Mesenchymal stem cell (in vitro differentiated cells and primary cell): ENCODE data around the gene SULT1A1. TPM values are rescaled to one million over a fixed set of nuclear protein-coding genes. Genes with fewer than 3 reads are reported as not detected.
A peak's percentile ranks its signal among the peaks of the same experiment; 100 is the strongest.
"Not testable (repeated sequence)": the region's sequence is repeated elsewhere in the genome, so short reads cannot be mapped to it uniquely, and the experiment has no call there.

ENCODE experiments used
- DNase-seq: peaks from one replicate; pipeline ENCODE4 v3.0.0-alpha.2; 2013
- H2AFZ ChIP-seq: one replicate; pipeline ENCODE4 v1.6.1; 2013; ENCODE audit warnings: low read depth, mild to moderate bottlenecking, control low read depth, inconsistent platforms, low read length, moderate library complexity
- H2AK5ac ChIP-seq: 2 replicates; pipeline ENCODE4 v1.6.1; 2013; ENCODE audit warnings: low read length, moderate library complexity, mild to moderate bottlenecking, inconsistent platforms; ENCODE audit not compliant: severe bottlenecking
- H2BK120ac ChIP-seq: one replicate; pipeline ENCODE4 v1.6.1; 2013; ENCODE audit warnings: low read depth, mild to moderate bottlenecking, inconsistent platforms, low read length, moderate library complexity
- H2BK12ac ChIP-seq, 2 experiments: one replicate each; pipeline ENCODE4 v1.6.1; 2013; ENCODE audit warnings: inconsistent platforms in 2 of 2, low read length in 2 of 2, mild to moderate bottlenecking in 2 of 2, moderate library complexity in 2 of 2, control low read depth in 1 of 2
- H2BK15ac ChIP-seq: one replicate; pipeline ENCODE4 v1.6.1; 2013; ENCODE audit warnings: mild to moderate bottlenecking, low read depth, inconsistent platforms; ENCODE audit not compliant: poor library complexity, severe bottlenecking
- H2BK5ac ChIP-seq: 2 replicates; pipeline ENCODE4 v1.6.1; 2013; ENCODE audit warnings: low read depth, mild to moderate bottlenecking, low read length, control low read depth, inconsistent platforms; ENCODE audit not compliant: poor library complexity, severe bottlenecking
- H3K14ac ChIP-seq, 2 experiments: one replicate each; pipeline ENCODE4 v1.6.1; 2013; ENCODE audit warnings: inconsistent platforms in 2 of 2, low read length in 2 of 2, control low read depth in 1 of 2, mild to moderate bottlenecking in 1 of 2, moderate library complexity in 1 of 2
- H3K18ac ChIP-seq, 2 experiments: one replicate each; pipeline ENCODE4 v1.6.1; 2013; ENCODE audit warnings: inconsistent platforms in 2 of 2, low read length in 2 of 2, control low read depth in 1 of 2, low read depth in 1 of 2, mild to moderate bottlenecking in 1 of 2
- H3K23ac ChIP-seq, 2 experiments: one replicate each; pipeline ENCODE4 v1.6.1; 2013; ENCODE audit warnings: inconsistent platforms in 2 of 2, low read length in 2 of 2, mild to moderate bottlenecking in 2 of 2, moderate library complexity in 2 of 2, control low read depth in 1 of 2
- H3K27ac ChIP-seq: 2 replicates; pipeline ENCODE4 v1.5.1; 2013; ENCODE audit warnings: mild to moderate bottlenecking, moderate library complexity, low read length, control low read depth, inconsistent platforms; ENCODE audit not compliant: poor library complexity, severe bottlenecking
- H3K27me3 ChIP-seq, 2 experiments: 2 replicates each; pipeline versions ENCODE4 v1.6.1 to v1.7.0; 2013; ENCODE audit warnings: low read length in 2 of 2, mild to moderate bottlenecking in 2 of 2, moderate library complexity in 2 of 2, control low read depth in 1 of 2, inconsistent platforms in 1 of 2; ENCODE audit not compliant: control insufficient read depth in 1 of 2, insufficient read depth in 1 of 2
- H3K36me3 ChIP-seq, 2 experiments: 2 replicates each; pipeline versions ENCODE4 v1.6.1 to v1.7.0; 2013; ENCODE audit warnings: low read length in 2 of 2, control low read depth in 1 of 2, inconsistent platforms in 1 of 2, low read depth in 1 of 2, mild to moderate bottlenecking in 1 of 2; ENCODE audit not compliant: insufficient read depth in 2 of 2, control insufficient read depth in 1 of 2
- H3K4ac ChIP-seq, 2 experiments: one replicate each; pipeline ENCODE4 v1.6.1; 2013; ENCODE audit warnings: inconsistent platforms in 2 of 2, low read length in 2 of 2, mild to moderate bottlenecking in 2 of 2, moderate library complexity in 2 of 2, control low read depth in 1 of 2, low read depth in 1 of 2
- H3K4me1 ChIP-seq: 2 replicates; pipeline ENCODE4 v1.6.1; 2013; ENCODE audit warnings: low read depth, low read length, control low read depth; ENCODE audit not compliant: control insufficient read depth, insufficient read depth
- H3K4me2 ChIP-seq: 2 replicates; pipeline ENCODE4 v1.6.1; 2013; ENCODE audit warnings: low read length, mild to moderate bottlenecking, inconsistent platforms; ENCODE audit not compliant: poor library complexity, severe bottlenecking
- H3K4me3 ChIP-seq, 2 experiments: 2 replicates each; pipeline versions ENCODE4 v1.5.1 to v1.7.0; 2013; ENCODE audit warnings: low read length in 2 of 2, mild to moderate bottlenecking in 2 of 2, control low read depth in 1 of 2, low read depth in 1 of 2; ENCODE audit not compliant: insufficient read depth in 1 of 2
- H3K79me1 ChIP-seq: replicated peaks from 2 replicates; pipeline ENCODE4 v1.6.1; 2013; ENCODE audit warnings: mild to moderate bottlenecking, control low read depth, low read length, inconsistent platforms; ENCODE audit not compliant: poor library complexity, severe bottlenecking
- H3K9ac ChIP-seq: 2 replicates; pipeline ENCODE4 v1.7.0; 2013; ENCODE audit warnings: mild to moderate bottlenecking, low read length, moderate library complexity
- H3K9me3 ChIP-seq: 2 replicates; pipeline ENCODE4 v1.7.0; 2013; ENCODE audit warnings: mild to moderate bottlenecking, low read length; ENCODE audit not compliant: control insufficient read depth
- H4K8ac ChIP-seq: one replicate; pipeline ENCODE4 v1.6.1; 2013; ENCODE audit warnings: inconsistent platforms, mild to moderate bottlenecking, low read length, moderate library complexity
- H4K91ac ChIP-seq: one replicate; pipeline ENCODE4 v1.6.1; 2013; ENCODE audit warnings: mild to moderate bottlenecking, low read length, inconsistent platforms
- WGBS: methylation state at CpG from one replicate; pipeline ENCODE4 v1.1.7; 2013; ENCODE audit warnings: mixed read lengths; 5-methylcytosine and 5-hydroxymethylcytosine counted together
- polyA plus RNA-seq, 2 experiments: library from polyadenylated mRNA; stranded (reverse); fragments of 200-250 nt; gene quantifications; one replicate each; pipeline ENCODE4 v1.2.3, GENCODE V29; 2013

SULT1A1 gene
- 9.3 TPM for polyA plus RNA-seq (2013, experiment 1 of 2)
- polyA plus RNA-seq (2013, experiment 2 of 2) = 8.2 TPM

- Histone ChIP-seq H3K4me2 (no peak within 1 kb of the TSS), H3K18ac (peak within 1 kb of the TSS in 1 of 2 experiments; percentile 34)
These were observed at the start of gene SULT1A1 for GRCh38 chr16:28609631-28610594. Gene SULT1A1 (minus strand): TSS chr16:28610044. CDS start chr16:28608855, 1,189 bp downstream.

DNA sequence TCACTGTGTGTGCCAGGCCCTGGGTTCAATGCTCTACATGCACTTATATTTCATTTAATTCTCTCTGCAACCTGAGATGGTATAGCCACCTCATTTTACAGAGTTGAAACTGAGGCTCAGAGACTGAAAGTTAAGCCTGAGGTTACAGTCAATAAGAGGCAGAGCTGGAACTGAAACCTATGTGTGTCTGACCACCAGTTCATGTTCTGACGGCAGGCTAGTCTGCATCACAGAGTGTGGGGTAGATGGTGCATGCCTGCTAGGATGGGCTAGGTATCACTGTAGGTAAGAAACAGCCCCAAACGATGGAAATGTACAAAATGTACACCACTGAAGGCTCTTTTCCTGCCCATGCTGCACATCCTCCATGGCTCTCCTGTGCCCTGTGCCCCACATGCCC lies 30.1 kb upstream of the SULT1A1 start:
- DNase-seq, H3K27ac ChIP-seq, H3K27me3 ChIP-seq, H2BK120ac ChIP-seq, H3K4me3 ChIP-seq, H4K8ac ChIP-seq, H2BK15ac ChIP-seq, H2AFZ ChIP-seq, H3K79me1 ChIP-seq, H3K23ac ChIP-seq, H2AK5ac ChIP-seq, H3K36me3 ChIP-seq, H3K14ac ChIP-seq, H3K4ac ChIP-seq, H4K91ac ChIP-seq, H3K9me3 ChIP-seq, H2BK12ac ChIP-seq, H3K18ac ChIP-seq, H2BK5ac ChIP-seq, H3K4me2 ChIP-seq, H3K9ac ChIP-seq, H3K4me1 ChIP-seq: not testable (repeated sequence)
- no CpG with 5 or more reads among the region's 2 CpGs for WGBS

More at GRCh38 chr16:28609631-28610594, at the start of gene SULT1A1:
- no peak for DNase-seq
- H3K4me3 ChIP-seq = no peak within 1 kb of the TSS
- peaks cover 0 to 4% of the 10 kb centered on the region in 2 experiments for H3K27me3 ChIP-seq
- no peak within 1 kb of the TSS for H3K27ac ChIP-seq
- no peaks in the 10 kb centered on the region for H3K36me3 ChIP-seq
- H4K8ac ChIP-seq = peak within 1 kb of the TSS; percentile 75
- WGBS = 66% methylated on average over 10 of the region's 11 CpGs
- peaks cover 6% of the 10 kb centered on the region for H3K4me1 ChIP-seq
- no peak within 1 kb of the TSS for H2BK5ac ChIP-seq
- H3K9ac ChIP-seq = no peak within 1 kb of the TSS
- no peak within 1 kb of the TSS for H3K23ac ChIP-seq
- H3K79me1 ChIP-seq = no peaks in the 10 kb centered on the region
- no peak within 1 kb of the TSS for H4K91ac ChIP-seq
- no peak within 1 kb of the TSS for H2BK12ac ChIP-seq
- H3K9me3 ChIP-seq = no peaks in the 10 kb centered on the region
- H3K4ac ChIP-seq = no peak within 1 kb of the TSS
- H2AFZ ChIP-seq = no peak within 1 kb of the TSS
- H3K14ac ChIP-seq = peak within 1 kb of the TSS in 1 of 2 experiments; percentile 55
- no peak within 1 kb of the TSS for H2AK5ac ChIP-seq
- no peak within 1 kb of the TSS for H2BK120ac ChIP-seq
- no peak within 1 kb of the TSS for H2BK15ac ChIP-seq

- H2AFZ ChIP-seq, H3K9me3 ChIP-seq, H3K4me2 ChIP-seq, H3K36me3 ChIP-seq, H4K8ac ChIP-seq, H2BK15ac ChIP-seq, H4K91ac ChIP-seq, H3K79me1 ChIP-seq, DNase-seq, H2BK5ac ChIP-seq, H2BK120ac ChIP-seq, H3K14ac ChIP-seq, H3K27ac ChIP-seq, H3K4me3 ChIP-seq, H2BK12ac ChIP-seq, H3K9ac ChIP-seq, H3K27me3 ChIP-seq, H3K4me1 ChIP-seq, H3K18ac ChIP-seq, H3K4ac ChIP-seq, H2AK5ac ChIP-seq, H3K23ac ChIP-seq: not testable (repeated sequence)
- no CpG with 5 or more reads among the region's 5 CpGs for WGBS
These were observed 28.5 kb upstream of the SULT1A1 start for GRCh38 chr16:28638359-28638758.

GRCh38 chr16:28637765-28638164 lies 27.9 kb upstream of the SULT1A1 start, which contains the start of gene NPIPB8:
Gene NPIPB8 (plus strand): TSS chr16:28638065. CDS start chr16:28638361, 296 bp downstream.
- WGBS = no CpG with 5 or more reads among the region's 1 CpG
- not testable (repeated sequence) for H2BK12ac ChIP-seq, H3K27ac ChIP-seq, H3K18ac ChIP-seq, H3K79me1 ChIP-seq, H3K4me1 ChIP-seq, H3K14ac ChIP-seq, H3K23ac ChIP-seq, H3K9ac ChIP-seq, H3K27me3 ChIP-seq, H2BK120ac ChIP-seq, H4K91ac ChIP-seq, H2BK5ac ChIP-seq, DNase-seq, H3K9me3 ChIP-seq, H3K4me3 ChIP-seq, H2BK15ac ChIP-seq, H3K4ac ChIP-seq, H2AFZ ChIP-seq, H3K4me2 ChIP-seq, H3K36me3 ChIP-seq, H4K8ac ChIP-seq, H2AK5ac ChIP-seq
